Measurements from ENCODE around the gene TAOK3. TPM values are rescaled to one million over a fixed set of nuclear protein-coding genes. Genes with fewer than 3 reads are reported as not detected.
A peak's percentile ranks its signal among the peaks of the same experiment; 100 is the strongest.

Gene TAOK3
- total and polyA plus RNA-seq, 2 of the 4 experiments (the other 2 are of a cell fraction), result 26.3 to 54.5 TPM

DNA sequence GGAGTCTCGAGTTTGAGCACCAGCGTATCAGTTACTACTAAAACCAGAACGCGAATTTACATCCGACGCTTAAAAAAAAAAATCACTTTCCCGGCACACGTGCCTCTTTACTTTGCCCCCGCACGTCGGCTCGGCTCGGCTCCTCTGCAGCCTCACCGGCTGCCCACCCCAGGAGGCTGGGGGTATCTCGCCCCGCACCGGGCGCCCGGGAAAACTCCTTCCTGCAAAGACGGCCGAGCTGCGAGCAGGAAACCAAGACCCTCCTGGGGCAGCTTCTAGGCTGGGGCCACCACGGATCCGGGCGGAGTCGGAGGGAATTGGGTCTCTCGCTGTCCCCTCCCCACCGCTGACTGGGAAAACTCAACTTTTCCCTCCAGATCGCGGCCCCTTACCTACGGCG lies 269.5 kb downstream of the TAOK3 start:
- H3K18ac ChIP-seq (ENCODE audit: low read depth, low read length), result no peak overlapping the region
- dilution Hi-C loops (cut with HindIII; ENCODE audit: low sequenced_read_pairs, unreplicated experiment) (no loop called here), in situ Hi-C loops (cut with MboI; ENCODE audit: low sequenced_read_pairs) (no loop called here), intact Hi-C loops (cut with micrococcal nuclease) (loop anchor here (5.0 kb wide), 1 partner anchor 226 kb away; no protein-coding TSS in a partner anchor)
- peak overlapping the region; percentile 69 for H3K9ac ChIP-seq (ENCODE audit: low read depth, low read length)
- H2AK5ac ChIP-seq (ENCODE audit: low read depth, low read length), result no peak overlapping the region
- no peaks in the 10 kb centered on the region for H3K9me3 ChIP-seq (ENCODE audit: control insufficient read depth, insufficient read depth, low read length)
- H4K5ac ChIP-seq (ENCODE audit: low read depth, low read length), result no peak overlapping the region
- 0% methylated on average over 13 of the region's 32 CpGs; no CpG with 5 or more reads in 1 of the 2 experiments for WGBS, 2 experiments (ENCODE audit: extremely low coverage in 2 of 2, insufficient read length in 1 of 2)
- peak overlapping the region; percentile 31; the same call in 1 of the 2 replicates for H3K23ac ChIP-seq (ENCODE audit: low read depth, low read length)
- H3K4me2 ChIP-seq (ENCODE audit: low read depth, low read length), result peak overlapping the region; percentile 93
- no peak overlapping the region for H2BK5ac ChIP-seq (ENCODE audit: low read depth, low read length, poor library complexity, severe bottlenecking)
- H3K4ac ChIP-seq (ENCODE audit: low read depth, low read length), result peak overlapping the region; percentile 19
- H2BK120ac ChIP-seq (ENCODE audit: low read depth, low read length), result no peak overlapping the region
- TF ChIP-seq BHLHE40 (IDR thresholded peaks at IDR 0.05; ENCODE audit: low read depth, low read length) (0 out of 2 replicates have a peak, but pooled peaks have one; percentile 41), CHD1 (IDR thresholded peaks at IDR 0.05; ENCODE audit: low read depth, low read length) (no peak)
- peak overlapping the region; percentile 68 for H3K27ac ChIP-seq (ENCODE audit: insufficient read depth, low read length)
- peak overlapping the region in 1 of 2 experiments; percentile 8; a peak in 1 of 4 replicates for H4K8ac ChIP-seq (ENCODE audit: low read depth in 2 of 2, low read length in 2 of 2)
- H3K56ac ChIP-seq (ENCODE audit: extremely low read depth, insufficient read depth, low read length), result peak overlapping the region; percentile 30; the same call in 1 of the 2 replicates
- H2AK9ac ChIP-seq (replicated peaks; ENCODE audit: low read depth, low read length, poor library complexity), result peak overlapping the region; percentile 58
- no peak overlapping the region for H2BK20ac ChIP-seq (ENCODE audit: low read depth, low read length)
- no TSS peak for BruUV-seq (replicated peaks)
- ATAC-seq (ENCODE audit: low read depth) (no peak), DNase-seq (peak; percentile 7)
- no peaks in the 10 kb centered on the region for H3K9me1 ChIP-seq (ENCODE audit: insufficient read depth, low read length)
- H3K27me3 ChIP-seq (ENCODE audit: control insufficient read depth, insufficient read depth, low read length), result no peaks in the 10 kb centered on the region
- no peak overlapping the region for H4K91ac ChIP-seq (ENCODE audit: insufficient read depth, low read depth, low read length)
- peak overlapping the region; percentile 69 for H3K4me3 ChIP-seq (ENCODE audit: insufficient read depth, low read depth, low read length)
- ChIA-PET CTCF (interaction anchor here (0.6 kb wide), 1 partner anchor 76 kb away, joined by 3 read pairs; no protein-coding TSS in a partner anchor), POLR2A (ENCODE audit: unreplicated experiment) (no interaction called here)
- H3K36me3 ChIP-seq (ENCODE audit: control insufficient read depth, insufficient read depth, low read length), result no peaks in the 10 kb centered on the region
- no peak overlapping the region; the same call in 1 of the 2 replicates for H3K14ac ChIP-seq (replicated peaks; ENCODE audit: low read depth, low read length)
- no peak overlapping the region for H2BK15ac ChIP-seq (ENCODE audit: low read depth, low read length)
- H4K20me1 ChIP-seq (ENCODE audit: insufficient read depth, low read length), result no peaks in the 10 kb centered on the region; the same call in 1 of the 2 replicates
- 0 out of 2 replicates have a peak, but pooled peaks cover 2% of the 10 kb centered on the region for H3K4me1 ChIP-seq (ENCODE audit: control insufficient read depth, insufficient read depth, low read length)
- peak overlapping the region; percentile 98 for H2AFZ ChIP-seq (replicated peaks; ENCODE audit: low read length, poor library complexity)
- peaks cover 0 to 16% of the 10 kb centered on the region in 2 experiments; a peak in 1 of 4 replicates for H3K79me1 ChIP-seq (ENCODE audit: low read depth in 1 of 2, low read length in 2 of 2)
